Measurements from ENCODE around the gene ID4.

DNA sequence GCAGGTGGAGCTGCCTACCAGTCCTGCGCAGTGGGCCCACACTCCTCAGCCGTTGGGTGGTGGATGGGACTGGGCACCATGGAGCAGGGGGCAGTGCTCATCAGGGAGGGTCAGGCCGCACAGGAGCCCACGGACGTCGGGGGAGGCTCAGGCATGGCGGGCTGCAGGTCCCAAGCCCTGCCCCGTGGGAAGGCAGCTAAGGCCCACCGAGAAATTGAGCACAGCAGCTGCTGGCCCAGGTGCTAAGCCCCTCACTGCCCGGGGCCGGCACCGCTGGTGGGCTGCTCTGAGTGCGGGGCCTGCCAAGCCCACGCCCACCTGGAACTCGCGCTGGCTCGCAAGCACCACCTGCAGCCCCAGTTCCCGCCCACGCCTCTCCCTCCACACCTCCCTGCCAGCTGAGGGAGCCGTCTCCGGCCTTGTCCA, 30.2 kb upstream of the ID4 start:
- TF ChIP-seq YY1 (IDR thresholded peaks at IDR 0.05; ENCODE audit: insufficient read depth, insufficient read length) (no peak), ZNF274 (IDR thresholded peaks at IDR 0.05; ENCODE audit: low read depth, low read length) (no peak)

All from NT2/D1 (cell line).